GM23338 (cell line): ENCODE results near the gene MTHFSD. TPM values are rescaled to one million over a fixed set of nuclear protein-coding genes. Genes with fewer than 3 reads are reported as not detected.

Experiments used
- ATAC-seq: fragments of 200-7000 bp; cut with Tn5 transposase; 3 replicates; pipeline ENCODE4 v1.9.1; 2020
- DNase-seq: peaks from one replicate; pipeline ENCODE4 v3.0.0-alpha.2; 2015; ENCODE audit warnings: low spot score
- H2AFZ ChIP-seq: fragments of 200-600 bp; sonication (generic); 2 replicates; pipeline ENCODE4 v1.8.0; 2016; ENCODE audit warnings: antibody characterized with exemption, mild to moderate bottlenecking, moderate library complexity
- H3F3A ChIP-seq: fragments of 200-600 bp; sonication (generic); replicated peaks from 2 replicates; pipeline ENCODE4 v1.8.0; 2017; ENCODE audit warnings: antibody characterized with exemption, mixed run types, low read depth
- H3K27ac ChIP-seq: fragments of 200-600 bp; sonication (generic); 2 replicates; pipeline ENCODE4 v1.6.1; 2016; ENCODE audit warnings: low read depth
- H3K27me3 ChIP-seq: fragments of 200-600 bp; sonication (generic); 2 replicates; pipeline ENCODE4 v1.8.0; 2016; ENCODE audit warnings: mild to moderate bottlenecking, mixed run types, moderate library complexity; ENCODE audit not compliant: insufficient read depth
- H3K36me3 ChIP-seq: fragments of 200-600 bp; sonication (generic); 2 replicates; pipeline ENCODE4 v1.8.0; 2016; ENCODE audit warnings: mild to moderate bottlenecking; ENCODE audit not compliant: insufficient read depth
- H3K4me1 ChIP-seq: fragments of 200-600 bp; sonication (generic); 2 replicates; pipeline ENCODE4 v1.8.0; 2016; ENCODE audit warnings: mild to moderate bottlenecking, moderate library complexity; ENCODE audit not compliant: insufficient read depth
- H3K4me2 ChIP-seq: fragments of 200-600 bp; sonication (generic); 2 replicates; pipeline ENCODE4 v1.7.1; 2017; ENCODE audit warnings: mixed run types
- H3K4me3 ChIP-seq: fragments of 200-600 bp; sonication (generic); 2 replicates; pipeline ENCODE4 v1.6.1; 2016; ENCODE audit warnings: mixed run types
- H3K79me2 ChIP-seq: fragments of 200-600 bp; sonication (generic); replicated peaks from 2 replicates; pipeline ENCODE4 v1.8.0; 2017; ENCODE audit warnings: mild to moderate bottlenecking; ENCODE audit not compliant: insufficient read depth
- H3K9me2 ChIP-seq: fragments of 200-600 bp; sonication (generic); 2 replicates; pipeline ENCODE4 v1.8.0; 2017; ENCODE audit not compliant: insufficient read depth
- H4K20me1 ChIP-seq: fragments of 200-600 bp; sonication (generic); replicated peaks from 2 replicates; pipeline ENCODE4 v1.8.0; 2017; ENCODE audit warnings: mild to moderate bottlenecking; ENCODE audit not compliant: insufficient read depth
- H3K27ac Mint-ChIP-seq: 2 replicates; pipeline ENCODE4 v1.8.0; 2020; ENCODE audit warnings: inconsistent platforms, mild to moderate bottlenecking, moderate library complexity, mixed read lengths
- H3K27me3 Mint-ChIP-seq: 3 replicates; pipeline ENCODE4 v1.8.0; 2022; ENCODE audit warnings: low read depth, mild to moderate bottlenecking, moderate library complexity, mixed read lengths, inconsistent platforms; ENCODE audit not compliant: insufficient read depth, poor library complexity
- H3K36me3 Mint-ChIP-seq: 3 replicates; pipeline ENCODE4 v1.8.0; 2021; ENCODE audit warnings: low read depth, mild to moderate bottlenecking, inconsistent platforms, moderate library complexity, mixed read lengths
- H3K4me1 Mint-ChIP-seq: 3 replicates; pipeline ENCODE4 v1.8.0; 2020; ENCODE audit warnings: mild to moderate bottlenecking, inconsistent platforms, mixed read lengths
- H3K4me3 Mint-ChIP-seq: 3 replicates; pipeline ENCODE4 v1.8.0; 2021; ENCODE audit warnings: moderate library complexity, mild to moderate bottlenecking, inconsistent platforms, mixed read lengths
- H3K9me3 Mint-ChIP-seq: 3 replicates; pipeline ENCODE4 v1.8.0; 2020; ENCODE audit warnings: moderate library complexity, mild to moderate bottlenecking, inconsistent platforms, mixed read lengths
- CREB1 ChIP-seq: fragments of 250-450 bp; sonication (Bioruptor Pico); IDR thresholded peaks from 2 replicates; pipeline ENCODE4 v1.5.0; 2020; ENCODE audit warnings: low read depth, mild to moderate bottlenecking, moderate library complexity
- EZH2 ChIP-seq: fragments of 200-600 bp; sonication (generic); IDR thresholded peaks from one replicate; pipeline ENCODE4 v1.8.0; 2017; ENCODE audit warnings: antibody characterized with exemption, mild to moderate bottlenecking, low read depth; ENCODE audit not compliant: unreplicated experiment
- EZH2phosphoT487 ChIP-seq: fragments of 200-600 bp; sonication (generic); IDR thresholded peaks from one replicate; pipeline ENCODE4 v1.8.1; 2018; ENCODE audit warnings: antibody characterized with exemption; ENCODE audit not compliant: unreplicated experiment
- STAT1 ChIP-seq: IDR thresholded peaks from one replicate; pipeline ENCODE4 v1.6.1; 2016; ENCODE audit warnings: antibody characterized with exemption; ENCODE audit not compliant: unreplicated experiment
- polyA plus RNA-seq: library from polyadenylated mRNA; unstranded; fragments of >200 nt; fragmentation: Nextera tagmentation; extraction: Ambion mirVana; gene quantifications from 2 replicates; pipeline ENCODE4 v1.2.1, GENCODE V29; 2016
- total RNA-seq: library from RNA; depleted of rRNA; stranded (reverse); fragments of >200 nt; shearing (Covaris generic); gene quantifications from 2 replicates; pipeline ENCODE4 v1.2.3, GENCODE V29; 2014
- TF ChIP-seq, protein P1 (sequence below): IDR thresholded peaks from one replicate; pipeline ENCODE4 v1.6.1; 2018; ENCODE audit warnings: antibody characterized with exemption; ENCODE audit not compliant: unreplicated experiment
- TF ChIP-seq, protein P2 (sequence below): fragments of 250-450 bp; sonication (Bioruptor Pico); IDR thresholded peaks from 2 replicates; pipeline ENCODE4 v1.5.0; 2020; ENCODE audit warnings: mild to moderate bottlenecking, moderate library complexity

Gene MTHFSD
- total and polyA plus RNA-seq, 2 experiments from 2014 or later, result 7.2 to 8.1 TPM

DNA sequence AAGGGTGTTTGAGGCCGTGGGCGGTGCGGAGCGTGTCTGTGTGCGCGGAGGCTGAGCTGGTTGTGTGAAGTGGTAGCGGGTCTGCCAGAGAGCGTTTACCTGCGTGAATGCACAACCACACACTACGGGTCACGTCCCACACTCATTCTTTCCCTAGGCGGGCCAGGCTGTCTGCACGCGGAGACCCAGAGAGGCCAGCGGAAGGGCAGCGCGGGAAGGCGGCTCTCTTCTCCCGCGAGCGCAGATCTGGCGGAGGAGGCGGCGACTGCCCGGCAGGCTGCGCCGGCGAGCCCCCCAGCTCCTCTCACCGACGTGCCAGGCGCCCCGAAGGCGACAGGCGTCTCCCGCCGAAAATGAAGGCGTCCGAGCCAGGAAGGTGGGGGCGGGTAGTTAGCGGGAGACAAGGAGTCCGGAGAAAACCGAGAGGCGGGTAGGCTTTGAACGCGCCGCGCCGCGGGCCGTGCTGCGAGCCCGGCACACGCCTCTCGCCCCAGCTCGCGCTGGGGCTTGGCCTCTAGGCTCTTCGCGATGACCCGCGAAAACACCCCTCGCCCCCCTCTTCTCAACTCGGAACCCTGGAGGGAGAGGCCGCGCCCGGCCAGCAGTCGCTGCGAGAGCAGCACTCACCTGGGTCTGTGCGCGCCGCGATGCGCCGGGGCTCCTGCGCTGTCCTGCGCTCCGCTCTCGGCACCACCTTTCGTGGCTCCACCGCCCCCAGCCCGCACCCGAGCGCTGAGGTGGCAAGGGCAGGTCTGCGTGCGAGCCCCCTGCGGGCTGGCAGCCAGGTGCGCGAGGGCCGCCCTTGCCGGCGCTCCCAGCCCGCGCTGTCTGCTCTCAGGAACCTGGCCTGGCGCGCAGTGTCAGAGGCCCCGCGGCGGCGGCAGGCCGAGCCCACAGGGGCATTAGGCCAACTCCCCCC lies 46.7 kb downstream of the MTHFSD start:
- Histone ChIP-seq H2AFZ (peak overlapping the region; percentile 72), H4K20me1 (peaks cover 24% of the 10 kb centered on the region), H3F3A (0 out of 2 replicates have a peak, but pooled peaks cover 11% of the 10 kb centered on the region), H3K27ac (no peak overlapping the region), H3K4me2 (peak overlapping the region; percentile 79), H3K9me2 (no peaks in the 10 kb centered on the region), H3K4me3 (peak overlapping the region; percentile 55), H3K27me3 (peaks cover 100% of the 10 kb centered on the region), H3K4me1 (peaks cover 23% of the 10 kb centered on the region), H3K79me2 (no peaks in the 10 kb centered on the region), H3K36me3 (no peaks in the 10 kb centered on the region)
- H3K4me1 Mint-ChIP-seq, result peaks cover 42% of the 10 kb centered on the region
- peak overlapping the region; percentile 64 for H3K4me3 Mint-ChIP-seq
- no peak overlapping the region for H3K27ac Mint-ChIP-seq
- DNase-seq, result peak; percentile 70
- TF ChIP-seq EZH2phosphoT487, result peak; percentile 10
- no peak for TF ChIP-seq CREB1 (CRISPR knock-in tag)
- TF ChIP-seq, protein P1, sequence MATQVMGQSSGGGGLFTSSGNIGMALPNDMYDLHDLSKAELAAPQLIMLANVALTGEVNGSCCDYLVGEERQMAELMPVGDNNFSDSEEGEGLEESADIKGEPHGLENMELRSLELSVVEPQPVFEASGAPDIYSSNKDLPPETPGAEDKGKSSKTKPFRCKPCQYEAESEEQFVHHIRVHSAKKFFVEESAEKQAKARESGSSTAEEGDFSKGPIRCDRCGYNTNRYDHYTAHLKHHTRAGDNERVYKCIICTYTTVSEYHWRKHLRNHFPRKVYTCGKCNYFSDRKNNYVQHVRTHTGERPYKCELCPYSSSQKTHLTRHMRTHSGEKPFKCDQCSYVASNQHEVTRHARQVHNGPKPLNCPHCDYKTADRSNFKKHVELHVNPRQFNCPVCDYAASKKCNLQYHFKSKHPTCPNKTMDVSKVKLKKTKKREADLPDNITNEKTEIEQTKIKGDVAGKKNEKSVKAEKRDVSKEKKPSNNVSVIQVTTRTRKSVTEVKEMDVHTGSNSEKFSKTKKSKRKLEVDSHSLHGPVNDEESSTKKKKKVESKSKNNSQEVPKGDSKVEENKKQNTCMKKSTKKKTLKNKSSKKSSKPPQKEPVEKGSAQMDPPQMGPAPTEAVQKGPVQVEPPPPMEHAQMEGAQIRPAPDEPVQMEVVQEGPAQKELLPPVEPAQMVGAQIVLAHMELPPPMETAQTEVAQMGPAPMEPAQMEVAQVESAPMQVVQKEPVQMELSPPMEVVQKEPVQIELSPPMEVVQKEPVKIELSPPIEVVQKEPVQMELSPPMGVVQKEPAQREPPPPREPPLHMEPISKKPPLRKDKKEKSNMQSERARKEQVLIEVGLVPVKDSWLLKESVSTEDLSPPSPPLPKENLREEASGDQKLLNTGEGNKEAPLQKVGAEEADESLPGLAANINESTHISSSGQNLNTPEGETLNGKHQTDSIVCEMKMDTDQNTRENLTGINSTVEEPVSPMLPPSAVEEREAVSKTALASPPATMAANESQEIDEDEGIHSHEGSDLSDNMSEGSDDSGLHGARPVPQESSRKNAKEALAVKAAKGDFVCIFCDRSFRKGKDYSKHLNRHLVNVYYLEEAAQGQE, result no peak
- no peak for TF ChIP-seq STAT1
- peak; percentile 85 for TF ChIP-seq EZH2
- no peaks in the 10 kb centered on the region; the same call in 2 of the 3 replicates for H3K36me3 Mint-ChIP-seq
- peaks cover 94% of the 10 kb centered on the region for H3K27me3 Mint-ChIP-seq
- peaks cover 11% of the 10 kb centered on the region; the same call in 2 of the 3 replicates for H3K9me3 Mint-ChIP-seq
- ATAC-seq, result peak; percentile 12

DNA sequence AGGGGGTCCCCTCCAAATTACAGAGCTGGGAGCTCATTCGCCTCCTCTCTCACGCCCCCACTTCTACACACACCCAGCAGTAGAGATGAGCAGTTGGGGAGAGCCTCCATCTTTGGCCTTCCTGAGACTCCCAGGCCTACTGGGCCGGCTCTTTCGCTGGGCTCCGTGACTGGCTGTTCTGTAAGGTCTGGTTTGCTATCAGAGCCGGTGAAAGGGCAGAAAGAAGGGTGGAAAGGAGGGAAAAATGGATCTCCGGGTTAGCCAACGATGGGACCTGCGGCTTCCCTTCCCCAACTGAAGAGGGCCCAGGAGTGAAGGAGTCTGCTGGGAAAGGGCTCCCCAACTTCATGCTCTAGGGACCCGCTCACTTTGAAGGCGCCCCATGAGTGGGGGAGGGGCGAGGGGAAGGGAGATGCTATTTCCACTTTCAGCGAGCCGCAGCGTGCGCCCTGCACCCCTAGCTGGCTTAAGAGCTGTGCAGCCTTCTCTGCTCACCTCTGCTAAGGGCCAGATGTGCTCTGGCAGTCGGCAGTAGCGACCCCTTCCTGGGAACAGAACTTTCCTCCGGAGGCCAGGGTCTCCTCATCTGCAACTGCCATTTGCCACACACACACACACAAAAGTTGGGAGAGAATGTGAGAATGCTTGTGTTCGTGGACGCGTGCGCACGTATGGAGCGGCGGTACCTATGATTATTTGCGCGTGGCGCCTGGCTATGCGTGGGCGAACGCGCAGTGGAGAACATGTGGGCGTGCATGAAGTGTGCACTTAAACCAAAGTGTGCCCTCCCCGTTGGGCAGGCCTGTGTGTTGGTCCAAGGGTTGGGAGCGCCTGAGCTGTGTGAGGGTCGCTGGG lies 47.6 kb downstream of the MTHFSD start:
- Histone ChIP-seq H3K27ac (no peak overlapping the region), H2AFZ (no peak overlapping the region), H3K4me2 (peak overlapping the region; percentile 79; the same call in 1 of the 2 replicates), H3K79me2 (no peaks in the 10 kb centered on the region), H3K4me3 (peak overlapping the region; percentile 55), H3F3A (0 out of 2 replicates have a peak, but pooled peaks cover 11% of the 10 kb centered on the region), H3K4me1 (peaks cover 27% of the 10 kb centered on the region), H3K9me2 (no peaks in the 10 kb centered on the region), H4K20me1 (peaks cover 33% of the 10 kb centered on the region), H3K36me3 (no peaks in the 10 kb centered on the region), H3K27me3 (peaks cover 100% of the 10 kb centered on the region)
- Mint-ChIP-seq H3K27me3 (peaks cover 94% of the 10 kb centered on the region), H3K27ac (no peak overlapping the region), H3K4me1 (peaks cover 36% of the 10 kb centered on the region), H3K36me3 (no peaks in the 10 kb centered on the region; the same call in 2 of the 3 replicates), H3K4me3 (peak overlapping the region; percentile 63), H3K9me3 (peaks cover 11% of the 10 kb centered on the region; the same call in 2 of the 3 replicates)
- TF ChIP-seq, protein P2, sequence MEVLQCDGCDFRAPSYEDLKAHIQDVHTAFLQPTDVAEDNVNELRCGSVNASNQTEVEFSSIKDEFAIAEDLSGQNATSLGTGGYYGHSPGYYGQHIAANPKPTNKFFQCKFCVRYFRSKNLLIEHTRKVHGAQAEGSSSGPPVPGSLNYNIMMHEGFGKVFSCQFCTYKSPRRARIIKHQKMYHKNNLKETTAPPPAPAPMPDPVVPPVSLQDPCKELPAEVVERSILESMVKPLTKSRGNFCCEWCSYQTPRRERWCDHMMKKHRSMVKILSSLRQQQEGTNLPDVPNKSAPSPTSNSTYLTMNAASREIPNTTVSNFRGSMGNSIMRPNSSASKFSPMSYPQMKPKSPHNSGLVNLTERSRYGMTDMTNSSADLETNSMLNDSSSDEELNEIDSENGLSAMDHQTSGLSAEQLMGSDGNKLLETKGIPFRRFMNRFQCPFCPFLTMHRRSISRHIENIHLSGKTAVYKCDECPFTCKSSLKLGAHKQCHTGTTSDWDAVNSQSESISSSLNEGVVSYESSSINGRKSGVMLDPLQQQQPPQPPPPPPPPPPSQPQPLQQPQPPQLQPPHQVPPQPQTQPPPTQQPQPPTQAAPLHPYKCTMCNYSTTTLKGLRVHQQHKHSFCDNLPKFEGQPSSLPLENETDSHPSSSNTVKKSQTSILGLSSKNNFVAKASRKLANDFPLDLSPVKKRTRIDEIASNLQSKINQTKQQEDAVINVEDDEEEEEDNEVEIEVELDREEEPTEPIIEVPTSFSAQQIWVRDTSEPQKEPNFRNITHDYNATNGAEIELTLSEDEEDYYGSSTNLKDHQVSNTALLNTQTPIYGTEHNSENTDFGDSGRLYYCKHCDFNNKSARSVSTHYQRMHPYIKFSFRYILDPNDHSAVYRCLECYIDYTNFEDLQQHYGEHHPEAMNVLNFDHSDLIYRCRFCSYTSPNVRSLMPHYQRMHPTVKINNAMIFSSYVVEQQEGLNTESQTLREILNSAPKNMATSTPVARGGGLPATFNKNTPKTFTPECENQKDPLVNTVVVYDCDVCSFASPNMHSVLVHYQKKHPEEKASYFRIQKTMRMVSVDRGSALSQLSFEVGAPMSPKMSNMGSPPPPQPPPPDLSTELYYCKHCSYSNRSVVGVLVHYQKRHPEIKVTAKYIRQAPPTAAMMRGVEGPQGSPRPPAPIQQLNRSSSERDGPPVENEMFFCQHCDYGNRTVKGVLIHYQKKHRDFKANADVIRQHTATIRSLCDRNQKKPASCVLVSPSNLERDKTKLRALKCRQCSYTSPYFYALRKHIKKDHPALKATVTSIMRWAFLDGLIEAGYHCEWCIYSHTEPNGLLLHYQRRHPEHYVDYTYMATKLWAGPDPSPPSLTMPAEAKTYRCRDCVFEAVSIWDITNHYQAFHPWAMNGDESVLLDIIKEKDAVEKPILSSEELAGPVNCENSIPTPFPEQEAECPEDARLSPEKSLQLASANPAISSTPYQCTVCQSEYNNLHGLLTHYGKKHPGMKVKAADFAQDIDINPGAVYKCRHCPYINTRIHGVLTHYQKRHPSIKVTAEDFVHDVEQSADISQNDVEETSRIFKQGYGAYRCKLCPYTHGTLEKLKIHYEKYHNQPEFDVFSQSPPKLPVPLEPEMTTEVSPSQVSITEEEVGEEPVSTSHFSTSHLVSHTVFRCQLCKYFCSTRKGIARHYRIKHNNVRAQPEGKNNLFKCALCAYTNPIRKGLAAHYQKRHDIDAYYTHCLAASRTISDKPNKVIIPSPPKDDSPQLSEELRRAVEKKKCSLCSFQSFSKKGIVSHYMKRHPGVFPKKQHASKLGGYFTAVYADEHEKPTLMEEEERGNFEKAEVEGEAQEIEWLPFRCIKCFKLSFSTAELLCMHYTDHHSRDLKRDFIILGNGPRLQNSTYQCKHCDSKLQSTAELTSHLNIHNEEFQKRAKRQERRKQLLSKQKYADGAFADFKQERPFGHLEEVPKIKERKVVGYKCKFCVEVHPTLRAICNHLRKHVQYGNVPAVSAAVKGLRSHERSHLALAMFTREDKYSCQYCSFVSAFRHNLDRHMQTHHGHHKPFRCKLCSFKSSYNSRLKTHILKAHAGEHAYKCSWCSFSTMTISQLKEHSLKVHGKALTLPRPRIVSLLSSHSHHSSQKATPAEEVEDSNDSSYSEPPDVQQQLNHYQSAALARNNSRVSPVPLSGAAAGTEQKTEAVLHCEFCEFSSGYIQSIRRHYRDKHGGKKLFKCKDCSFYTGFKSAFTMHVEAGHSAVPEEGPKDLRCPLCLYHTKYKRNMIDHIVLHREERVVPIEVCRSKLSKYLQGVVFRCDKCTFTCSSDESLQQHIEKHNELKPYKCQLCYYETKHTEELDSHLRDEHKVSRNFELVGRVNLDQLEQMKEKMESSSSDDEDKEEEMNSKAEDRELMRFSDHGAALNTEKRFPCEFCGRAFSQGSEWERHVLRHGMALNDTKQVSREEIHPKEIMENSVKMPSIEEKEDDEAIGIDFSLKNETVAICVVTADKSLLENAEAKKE, result no peak
- no peak for TF ChIP-seq STAT1
- TF ChIP-seq EZH2phosphoT487, result peak; percentile 78
- TF ChIP-seq EZH2, result peak; percentile 93
- ATAC-seq (no peak), DNase-seq (no peak)
